CD4-positive, alpha-beta T cell (primary cell): Measurements from ENCODE around the gene TRUB2. TPM values are rescaled to one million over a fixed set of nuclear protein-coding genes. Genes with fewer than 3 reads are reported as not detected.

Experiments
- ATAC-seq: fragments of 200-7000 bp; cut with Tn5 transposase; one replicate; pipeline ENCODE4 v1.10.0; 2022; ENCODE audit warnings: mild to moderate bottlenecking; ENCODE audit not compliant: poor library complexity
- CTCF ChIA-PET: fragments of 350-600 bp; sonication (Branson Sonifier 250); formaldehyde crosslinking; loops from one replicate; lab custom pipeline; 2021; ENCODE audit warnings: antibody characterized with exemption, inconsistent platforms; lab: Charles Lee
- POLR2A ChIA-PET: fragments of 350-600 bp; sonication (Branson Sonifier 250); formaldehyde crosslinking; loops from one replicate; lab custom pipeline; 2021; ENCODE audit warnings: antibody characterized with exemption, inconsistent platforms; lab: Charles Lee
- DNase-seq, 14 experiments: peaks; one replicate each; pipeline ENCODE4 v3.0.0-alpha.2; 2013 to 2020; ENCODE audit warnings: mixed read lengths in 2 of 14
- H3K27ac ChIP-seq, 2 donors: one replicate each; pipeline versions ENCODE4 v1.5.1 to v1.7.0; 2013; ENCODE audit warnings: low read length in 2 of 2, low read depth in 1 of 2, mild to moderate bottlenecking in 1 of 2
- H3K27me3 ChIP-seq, 2 experiments: 1 replicate in 1 of 2; 2 replicates in 1 of 2; pipeline versions ENCODE4 v1.6.1 to v1.7.0; 2013; ENCODE audit warnings: low read length in 2 of 2, control low read depth in 1 of 2, mild to moderate bottlenecking in 1 of 2, moderate library complexity in 1 of 2; ENCODE audit not compliant: insufficient read depth in 2 of 2, control insufficient read depth in 1 of 2
- H3K36me3 ChIP-seq: one replicate; pipeline ENCODE4 v1.6.1; 2013; ENCODE audit warnings: low read length, control low read depth; ENCODE audit not compliant: insufficient read depth
- H3K4me1 ChIP-seq: one replicate; pipeline ENCODE4 v1.6.1; 2013; ENCODE audit warnings: low read length, control low read depth; ENCODE audit not compliant: insufficient read depth
- H3K4me3 ChIP-seq: one replicate; pipeline ENCODE4 v1.5.1; 2013; ENCODE audit warnings: mild to moderate bottlenecking, low read length, moderate library complexity
- H3K9me3 ChIP-seq, 2 experiments: 1 replicate in 1 of 2; 2 replicates in 1 of 2; pipeline versions ENCODE4 v1.6.1 to v1.7.0; 2013; ENCODE audit warnings: low read length in 2 of 2, mild to moderate bottlenecking in 2 of 2, control low read depth in 1 of 2, moderate library complexity in 1 of 2; ENCODE audit not compliant: control insufficient read depth in 1 of 2, insufficient read depth in 1 of 2
- H3K27ac Mint-ChIP-seq: one replicate; pipeline ENCODE4 v1.8.0; 2020; ENCODE audit warnings: mixed read lengths
- H3K27me3 Mint-ChIP-seq: one replicate; pipeline ENCODE4 v1.8.0; 2021; ENCODE audit warnings: mixed read lengths
- H3K36me3 Mint-ChIP-seq: one replicate; pipeline ENCODE4 v1.8.0; 2021; ENCODE audit warnings: low read depth, mixed read lengths
- H3K4me1 Mint-ChIP-seq: one replicate; pipeline ENCODE4 v1.8.0; 2021; ENCODE audit warnings: low read depth, mixed read lengths
- H3K4me3 Mint-ChIP-seq: one replicate; pipeline ENCODE4 v1.8.0; 2020; ENCODE audit warnings: mild to moderate bottlenecking, mixed read lengths
- H3K9me3 Mint-ChIP-seq: one replicate; pipeline ENCODE4 v1.8.0; 2020; ENCODE audit warnings: mixed read lengths
- CTCF ChIP-seq: fragments of 200-600 bp; IDR thresholded peaks from one replicate; pipeline ENCODE4 v1.8.0; 2022; ENCODE audit warnings: antibody characterized with exemption, mild to moderate bottlenecking
- intact Hi-C, 2 experiments: fragments of 100-400 bp; cut with DNase I in 1 of 2; cut with micrococcal nuclease in 1 of 2; formaldehyde crosslinking; loops; one replicate each; pipeline versions ENCODE4 v1.15.1 to v1.9.0; 2023 to 2025; cut with DNase I, micrococcal nuclease
- total RNA-seq, 174 experiments: library from RNA in 2 of 174; stranded (reverse) in 2 of 174; gene quantifications; one replicate each; pipeline ENCODE4 v1.2.3 and lab custom pipeline; 2021 to 2026

TRUB2 gene
- total RNA-seq, 2 experiments from 2014 or later: 4.8 to 6.5 TPM

GRCh38 chr9:128370752-128371629, 48.7 kb upstream of the TRUB2 start, which contains the start of gene URM1:
Gene URM1 (plus strand): TSS chr9:128371374. CDS start chr9:128371381, 7 bp downstream.
- DNase-seq (peak; percentile 90 to 98 (median 94)), ATAC-seq (peak; percentile 94)
- H3K4me3 ChIP-seq: peak within 1 kb of the TSS; percentile 93
- H3K4me3 Mint-ChIP-seq: peak within 1 kb of the TSS; percentile 97
- no peaks in the 10 kb centered on the region for H3K27me3 ChIP-seq
- POLR2A ChIA-PET: interaction anchor here (0.6 to 2.9 kb wide), 17 partner anchors 10 to 459 kb away, joined by 3 to 30 read pairs (median 7); partner anchors contain the start of genes CERCAM, ENDOG, GLE1 and GOLGA2
- peaks cover 46% of the 10 kb centered on the region for H3K36me3 Mint-ChIP-seq
- no peak for TF ChIP-seq CTCF
- H3K4me1 Mint-ChIP-seq: peaks cover 34% of the 10 kb centered on the region
- no peaks in the 10 kb centered on the region for H3K9me3 Mint-ChIP-seq
- no peaks in the 10 kb centered on the region for H3K9me3 ChIP-seq
- CTCF ChIA-PET: interaction anchor here (0.5 to 2.7 kb wide), 6 partner anchors 9 to 93 kb away, joined by 3 to 27 read pairs (median 4); no protein-coding TSS in a partner anchor
- peaks cover 20% of the 10 kb centered on the region for H3K4me1 ChIP-seq
- H3K27me3 Mint-ChIP-seq: no peaks in the 10 kb centered on the region
- peak within 1 kb of the TSS; percentile 94 for H3K27ac Mint-ChIP-seq
- peak within 1 kb of the TSS; percentile 68 to 92 for H3K27ac ChIP-seq
- intact Hi-C loops: loop anchor here (1.0 to 5.0 kb wide), 10 partner anchors 9 to 401 kb away; partner anchors contain the start of genes COQ4 (in 2 of the 2), TRUB2 (in 2 of the 2), DNM1 (in 1 of the 2) and GLE1 (in 1 of the 2)
- peaks cover 23% of the 10 kb centered on the region for H3K36me3 ChIP-seq

GRCh38 chr9:128370367-128370751, 48.1 kb upstream of the TRUB2 start:
- no peak for TF ChIP-seq CTCF
- H3K27ac Mint-ChIP-seq: peak overlapping the region; percentile 94
- Histone ChIP-seq H3K27ac (peak overlapping the region; percentile 68 to 92), H3K9me3 (no peaks in the 10 kb centered on the region), H3K36me3 (peaks cover 22% of the 10 kb centered on the region), H3K4me1 (peaks cover 21% of the 10 kb centered on the region), H3K4me3 (peak overlapping the region; percentile 93), H3K27me3 (no peaks in the 10 kb centered on the region)
- peaks cover 40% of the 10 kb centered on the region for H3K36me3 Mint-ChIP-seq
- ChIA-PET POLR2A (interaction anchor here (0.8 to 2.9 kb wide), 12 partner anchors 9 to 402 kb away, joined by 3 to 30 read pairs (median 8); partner anchors contain the start of genes CERCAM, GLE1, GOLGA2 and SLC27A4), CTCF (interaction anchor here (1.0 to 2.7 kb wide), 4 partner anchors 8 to 92 kb away, joined by 3 to 27 read pairs (median 7); no protein-coding TSS in a partner anchor)
- ATAC-seq (no peak), DNase-seq (no peak)
- peaks cover 36% of the 10 kb centered on the region for H3K4me1 Mint-ChIP-seq
- intact Hi-C loops: loop anchor here (2.0 to 5.0 kb wide), 5 partner anchors 48 to 402 kb away; partner anchors contain the start of genes COQ4 (in 1 of the 2), GLE1 (in 1 of the 2), ODF2 (in 1 of the 2) and TRUB2 (in 1 of the 2)
- peak overlapping the region; percentile 97 for H3K4me3 Mint-ChIP-seq
- no peaks in the 10 kb centered on the region for H3K27me3 Mint-ChIP-seq
- H3K9me3 Mint-ChIP-seq: no peaks in the 10 kb centered on the region

- POLR2A ChIA-PET: interaction anchor here (1.4 kb wide), 1 partner anchor 136 kb away, joined by 4 read pairs; the partner anchor contains the start of gene GLE1
- Histone ChIP-seq H3K36me3 (peaks cover 17% of the 10 kb centered on the region), H3K9me3 (no peaks in the 10 kb centered on the region), H3K27me3 (no peaks in the 10 kb centered on the region), H3K27ac (no peak overlapping the region), H3K4me3 (no peak overlapping the region), H3K4me1 (peaks cover 31% of the 10 kb centered on the region)
- DNase-seq: no peak
- peaks cover 39% of the 10 kb centered on the region for H3K4me1 Mint-ChIP-seq
- no peaks in the 10 kb centered on the region for H3K27me3 Mint-ChIP-seq
- CTCF ChIA-PET: no interaction called here
- no peak overlapping the region for H3K4me3 Mint-ChIP-seq
- intact Hi-C loops: no loop called here
- no peak overlapping the region for H3K27ac Mint-ChIP-seq
- TF ChIP-seq CTCF: no peak
- no peaks in the 10 kb centered on the region for H3K9me3 Mint-ChIP-seq
- H3K36me3 Mint-ChIP-seq: peaks cover 31% of the 10 kb centered on the region
- ATAC-seq: no peak
Observed at GRCh38 chr9:128369024-128369706, 46.9 kb upstream of the TRUB2 start.
